Neural cell (in vitro differentiated cells): Measurements from ENCODE around the gene DHFR2. TPM values are rescaled to one million over a fixed set of nuclear protein-coding genes. Genes with fewer than 3 reads are reported as not detected.

Experiments
- H2AFZ ChIP-seq: fragments of 200-600, 300-800 bp; sonication (generic), shearing (Covaris generic); 2 replicates; pipeline ENCODE4 v1.6.0; 2014; ENCODE audit warnings: low read depth, mild to moderate bottlenecking, antibody characterized with exemption, low read length, moderate library complexity
- H3F3A ChIP-seq: fragments of 200-600 bp; shearing (Covaris generic); 2 replicates; pipeline ENCODE4 v1.6.1; 2016; ENCODE audit warnings: mild to moderate bottlenecking, moderate library complexity, mixed read lengths, antibody characterized with exemption, low read length; ENCODE audit not compliant: insufficient read depth, poor library complexity, severe bottlenecking
- H3K27ac ChIP-seq: fragments of 200-600, 300-800 bp; sonication (generic), shearing (Covaris generic); 2 replicates; pipeline ENCODE4 v1.5.1; 2014; ENCODE audit warnings: mild to moderate bottlenecking, low read length, moderate library complexity
- H3K27me3 ChIP-seq: fragments of 300-800, 200-600 bp; sonication (generic), shearing (Covaris generic); 2 replicates; pipeline ENCODE4 v1.6.0; 2014; ENCODE audit warnings: mild to moderate bottlenecking, low read depth, low read length, moderate library complexity; ENCODE audit not compliant: insufficient read depth
- H3K36me3 ChIP-seq: fragments of 300-800, 200-600 bp; sonication (generic), shearing (Covaris generic); 2 replicates; pipeline ENCODE4 v1.5.1; 2014; ENCODE audit warnings: mild to moderate bottlenecking, antibody characterized with exemption, low read length, moderate library complexity; ENCODE audit not compliant: insufficient read depth
- H3K4me2 ChIP-seq: fragments of 300-800, 200-600 bp; sonication (generic), shearing (Covaris generic); 2 replicates; pipeline ENCODE4 v1.6.0; 2014; ENCODE audit warnings: mild to moderate bottlenecking, low read length
- H3K4me3 ChIP-seq: fragments of 300-800, 200-600 bp; sonication (generic), shearing (Covaris generic); 2 replicates; pipeline ENCODE4 v1.5.1; 2014; ENCODE audit warnings: mild to moderate bottlenecking, low read length, moderate library complexity
- H3K79me2 ChIP-seq: fragments of 200-600 bp; shearing (Covaris generic); replicated peaks from 2 replicates; pipeline ENCODE4 v1.6.0; 2014; ENCODE audit warnings: mild to moderate bottlenecking, low read length, moderate library complexity; ENCODE audit not compliant: insufficient read depth
- H3K9ac ChIP-seq: fragments of 300-800, 200-600 bp; sonication (generic), shearing (Covaris generic); 2 replicates; pipeline ENCODE4 v1.6.1; 2016; ENCODE audit warnings: mild to moderate bottlenecking, low read length, mixed read lengths
- H3K9me2 ChIP-seq: fragments of 200-600 bp; shearing (Covaris generic); 2 replicates; pipeline ENCODE4 v1.6.1; 2016; ENCODE audit warnings: mild to moderate bottlenecking, low read length, mixed read lengths; ENCODE audit not compliant: insufficient read depth
- H3K9me3 ChIP-seq: fragments of 200-600, 300-800 bp; sonication (generic), shearing (Covaris generic); 2 replicates; pipeline ENCODE4 v1.6.1; 2016; ENCODE audit warnings: mild to moderate bottlenecking, mixed run types, low read length, moderate library complexity, mixed read lengths
- H4K20me1 ChIP-seq: fragments of 200-600 bp; shearing (Covaris generic); 2 replicates; pipeline ENCODE4 v1.6.1; 2016; ENCODE audit warnings: mild to moderate bottlenecking, mixed run types; ENCODE audit not compliant: insufficient read depth
- CTCF ChIP-seq: fragments of 450-650 bp; IDR thresholded peaks from 2 replicates; pipeline ENCODE4 v1.5.1; 2014; ENCODE audit warnings: antibody characterized with exemption, mild to moderate bottlenecking, moderate library complexity; ENCODE audit not compliant: poor library complexity, severe bottlenecking
- EP300 ChIP-seq: fragments of 450-650 bp; conservative IDR thresholded peaks from 2 replicates; pipeline ENCODE4 v1.6.1; 2014; ENCODE audit warnings: antibody characterized with exemption, mild to moderate bottlenecking, moderate library complexity; ENCODE audit not compliant: poor library complexity, severe bottlenecking
- EZH2 ChIP-seq: fragments of 200-600, 300-800 bp; shearing (Covaris generic), sonication (generic); IDR thresholded peaks from 2 replicates; pipeline ENCODE4 v1.6.1; 2014; ENCODE audit warnings: antibody characterized with exemption, low read length, borderline replicate concordance, mild to moderate bottlenecking; ENCODE audit not compliant: insufficient read depth, poor library complexity, severe bottlenecking
- MXI1 ChIP-seq: fragments of 450-650 bp; conservative IDR thresholded peaks from 2 replicates; pipeline ENCODE4 v1.6.1; 2014; ENCODE audit warnings: antibody characterized with exemption, mild to moderate bottlenecking; ENCODE audit not compliant: poor library complexity, severe bottlenecking
- POLR2AphosphoS5 ChIP-seq: IDR thresholded peaks from 2 replicates; pipeline ENCODE4 v1.6.1; 2012
- RAD21 ChIP-seq: fragments of 450-650 bp; conservative IDR thresholded peaks from 2 replicates; pipeline ENCODE4 v1.6.1; 2014; ENCODE audit warnings: antibody characterized with exemption, mild to moderate bottlenecking, moderate library complexity
- REST ChIP-seq: IDR thresholded peaks from 2 replicates; pipeline ENCODE4 v1.6.1; 2012; ENCODE audit warnings: borderline replicate concordance
- SMC3 ChIP-seq: fragments of 450-650 bp; conservative IDR thresholded peaks from 2 replicates; pipeline ENCODE4 v1.6.1; 2014; ENCODE audit warnings: antibody characterized with exemption, mild to moderate bottlenecking, moderate library complexity; ENCODE audit not compliant: poor library complexity
- TAF1 ChIP-seq: IDR thresholded peaks from 2 replicates; pipeline ENCODE4 v1.6.1; 2012; ENCODE audit warnings: low read depth
- polyA plus RNA-seq: library from polyadenylated mRNA; depleted of rRNA; stranded (reverse); fragments of >200 nt; gene quantifications from 2 replicates; pipeline ENCODE4 v1.2.3, GENCODE V29; 2014

The DHFR2 gene
- polyA plus RNA-seq, 1 donor from 2014 or later, result 5.6 TPM

GRCh38 chr3:94083261-94083660 is 20.5 kb upstream of the DHFR2 start:
- Histone ChIP-seq H3F3A (no peaks in the 10 kb centered on the region), H3K9me3 (no peaks in the 10 kb centered on the region), H3K4me2 (no peak overlapping the region), H3K79me2 (no peaks in the 10 kb centered on the region), H3K27ac (no peak overlapping the region), H4K20me1 (no peaks in the 10 kb centered on the region), H3K27me3 (no peaks in the 10 kb centered on the region), H3K4me3 (no peak overlapping the region), H3K9ac (no peak overlapping the region), H2AFZ (no peak overlapping the region), H3K9me2 (no peaks in the 10 kb centered on the region), H3K36me3 (no peaks in the 10 kb centered on the region)
- TF ChIP-seq RAD21 (no peak), TAF1 (no peak), MXI1 (no peak), SMC3 (no peak), POLR2AphosphoS5 (no peak), EP300 (no peak), REST (no peak), EZH2 (no peak), CTCF (no peak)

DNA sequence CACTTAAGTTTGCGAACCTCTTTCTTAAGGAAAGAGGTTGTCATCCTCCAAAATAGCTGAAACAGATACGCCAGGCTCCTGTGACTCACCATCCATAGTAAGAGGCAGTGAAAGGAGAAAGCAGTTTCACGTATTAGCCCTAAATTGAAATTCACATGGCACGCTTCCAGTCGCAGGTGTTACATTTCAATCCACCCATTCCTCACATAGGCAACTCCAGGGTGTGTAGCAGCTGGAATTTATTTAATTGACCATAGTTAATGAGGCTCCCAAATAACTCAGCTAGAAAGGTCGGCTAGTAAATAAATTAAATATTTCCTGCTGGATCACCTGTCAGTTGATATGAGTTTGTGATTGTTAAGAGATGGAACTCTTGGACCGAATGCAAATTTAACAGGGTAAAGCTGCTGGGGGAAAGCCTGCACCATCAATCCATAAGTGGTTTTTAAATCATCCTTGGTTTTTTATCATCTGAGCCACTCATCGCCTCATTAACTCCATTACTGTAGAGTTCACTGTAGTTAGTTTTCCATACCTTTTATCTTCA is 19.7 kb upstream of the DHFR2 start:
- TF ChIP-seq TAF1 (no peak), RAD21 (no peak), EZH2 (no peak), SMC3 (no peak)
- Histone ChIP-seq H3K36me3 (no peaks in the 10 kb centered on the region), H2AFZ (no peak overlapping the region), H3K9me2 (no peaks in the 10 kb centered on the region), H4K20me1 (no peaks in the 10 kb centered on the region), H3K9ac (no peak overlapping the region), H3K27ac (no peak overlapping the region), H3K9me3 (no peaks in the 10 kb centered on the region), H3K79me2 (no peaks in the 10 kb centered on the region), H3K4me3 (no peak overlapping the region), H3K4me2 (no peak overlapping the region), H3K27me3 (no peaks in the 10 kb centered on the region), H3F3A (no peaks in the 10 kb centered on the region)
